ENCODE results near the gene SMCR8. TPM values are rescaled to one million over a fixed set of nuclear protein-coding genes. Genes with fewer than 3 reads are reported as not detected.
A peak's percentile ranks its signal among the peaks of the same experiment; 100 is the strongest.

The SMCR8 gene
- total RNA-seq, 1 donor from 2014 or later: 20.3 TPM

- no peak for FAIRE-seq
- H3K9ac ChIP-seq (ENCODE audit: low read length): no peak overlapping the region
These were observed 41.5 kb downstream of the SMCR8 start for GRCh38 chr17:18356624-18357023.

GRCh38 chr17:18360518-18360917 lies 45.4 kb downstream of the SMCR8 start:
- no peaks in the 10 kb centered on the region for H3K4me1 Mint-ChIP-seq (ENCODE audit: low read depth, unreplicated experiment)
- Histone ChIP-seq H3K4me3 (ENCODE audit: insufficient read depth, low read depth, low read length) (no peak overlapping the region), H3K36me3 (ENCODE audit: insufficient read depth, low read length) (no peaks in the 10 kb centered on the region), H4K20me1 (ENCODE audit: insufficient read depth, low read length) (no peaks in the 10 kb centered on the region), H3K4me1 (ENCODE audit: insufficient read depth, low read length) (peaks cover 9% of the 10 kb centered on the region), H3K79me2 (ENCODE audit: insufficient read depth, low read length) (peaks cover 8% of the 10 kb centered on the region), H3K4me2 (ENCODE audit: low read length) (no peak overlapping the region), H3K9me3 (ENCODE audit: insufficient read depth, low read depth, low read length) (no peaks in the 10 kb centered on the region), H3K9ac (ENCODE audit: low read length) (no peak overlapping the region), H3K27me3 (ENCODE audit: insufficient read depth, low read length) (no peaks in the 10 kb centered on the region), H3K27ac (ENCODE audit: low read depth, low read length) (no peak overlapping the region), H2AFZ (ENCODE audit: low read depth, low read length) (no peak overlapping the region)
- H3K27me3 Mint-ChIP-seq (ENCODE audit: low read depth, unreplicated experiment): no peaks in the 10 kb centered on the region
- no peaks in the 10 kb centered on the region for H3K36me3 Mint-ChIP-seq (ENCODE audit: low read depth, unreplicated experiment)
- FAIRE-seq (no peak), DNase-seq (ENCODE audit: low read depth) (no peak)
- no peak for TF ChIP-seq CTCF (IDR thresholded peaks at IDR 0.05; ENCODE audit: insufficient read depth, low read depth, low read length)
- no peak for TF ChIP-seq EZH2 (IDR thresholded peaks at IDR 0.05; ENCODE audit: insufficient read depth, low read length)
- H3K4me3 Mint-ChIP-seq (ENCODE audit: unreplicated experiment): no peak overlapping the region
- no peak overlapping the region for H3K27ac Mint-ChIP-seq (ENCODE audit: unreplicated experiment)
- H3K9me3 Mint-ChIP-seq (ENCODE audit: unreplicated experiment): no peaks in the 10 kb centered on the region

More at GRCh38 chr17:18356624-18357023, 41.5 kb downstream of the SMCR8 start:
- no peaks in the 10 kb centered on the region for H4K20me1 ChIP-seq (ENCODE audit: insufficient read depth, low read length)
- no peak overlapping the region for H2AFZ ChIP-seq (ENCODE audit: low read depth, low read length)
- H3K27me3 Mint-ChIP-seq (ENCODE audit: low read depth, unreplicated experiment): no peaks in the 10 kb centered on the region
- peaks cover 2% of the 10 kb centered on the region for H3K4me1 ChIP-seq (ENCODE audit: insufficient read depth, low read length)
- peaks cover 3% of the 10 kb centered on the region for H3K4me1 Mint-ChIP-seq (ENCODE audit: low read depth, unreplicated experiment)
- H3K36me3 ChIP-seq (ENCODE audit: insufficient read depth, low read length): no peaks in the 10 kb centered on the region
- H3K4me3 Mint-ChIP-seq (ENCODE audit: unreplicated experiment): no peak overlapping the region
- H3K9me3 Mint-ChIP-seq (ENCODE audit: unreplicated experiment): no peaks in the 10 kb centered on the region
- no peak overlapping the region for H3K27ac ChIP-seq (ENCODE audit: low read depth, low read length)
- H3K27ac Mint-ChIP-seq (ENCODE audit: unreplicated experiment): no peak overlapping the region
- no peak overlapping the region for H3K4me3 ChIP-seq (ENCODE audit: insufficient read depth, low read depth, low read length)
- no peaks in the 10 kb centered on the region for H3K9me3 ChIP-seq (ENCODE audit: insufficient read depth, low read depth, low read length)
- TF ChIP-seq CTCF (IDR thresholded peaks at IDR 0.05; ENCODE audit: insufficient read depth, low read depth, low read length) (no peak), EZH2 (IDR thresholded peaks at IDR 0.05; ENCODE audit: insufficient read depth, low read length) (no peak)
- no peaks in the 10 kb centered on the region for H3K79me2 ChIP-seq (ENCODE audit: insufficient read depth, low read length)
- H3K36me3 Mint-ChIP-seq (ENCODE audit: low read depth, unreplicated experiment): no peaks in the 10 kb centered on the region
- peak; percentile 31 for DNase-seq (ENCODE audit: low read depth)
- no peaks in the 10 kb centered on the region for H3K27me3 ChIP-seq (ENCODE audit: insufficient read depth, low read length)
- no peak overlapping the region for H3K4me2 ChIP-seq (ENCODE audit: low read length)

GRCh38 chr17:18361837-18362697 lies 47.0 kb downstream of the SMCR8 start:
- H2AFZ ChIP-seq (ENCODE audit: low read depth, low read length): peak overlapping the region; percentile 90
- no peak for FAIRE-seq

More at GRCh38 chr17:18361837-18362697, 47.0 kb downstream of the SMCR8 start:
- Histone ChIP-seq H3K79me2 (ENCODE audit: insufficient read depth, low read length) (peaks cover 8% of the 10 kb centered on the region), H3K27me3 (ENCODE audit: insufficient read depth, low read length) (no peaks in the 10 kb centered on the region), H3K9me3 (ENCODE audit: insufficient read depth, low read depth, low read length) (no peaks in the 10 kb centered on the region), H3K4me1 (ENCODE audit: insufficient read depth, low read length) (peaks cover 9% of the 10 kb centered on the region), H3K4me2 (ENCODE audit: low read length) (peak overlapping the region; percentile 89), H3K9ac (ENCODE audit: low read length) (peak overlapping the region; percentile 76), H3K36me3 (ENCODE audit: insufficient read depth, low read length) (no peaks in the 10 kb centered on the region), H4K20me1 (ENCODE audit: insufficient read depth, low read length) (no peaks in the 10 kb centered on the region), H3K4me3 (ENCODE audit: insufficient read depth, low read depth, low read length) (peak overlapping the region; percentile 74), H3K27ac (ENCODE audit: low read depth, low read length) (no peak overlapping the region)
- TF ChIP-seq CTCF (IDR thresholded peaks at IDR 0.05; ENCODE audit: insufficient read depth, low read depth, low read length) (no peak), EZH2 (IDR thresholded peaks at IDR 0.05; ENCODE audit: insufficient read depth, low read length) (no peak)
- Mint-ChIP-seq H3K27ac (ENCODE audit: unreplicated experiment) (no peak overlapping the region), H3K9me3 (ENCODE audit: unreplicated experiment) (no peaks in the 10 kb centered on the region), H3K27me3 (ENCODE audit: low read depth, unreplicated experiment) (no peaks in the 10 kb centered on the region), H3K36me3 (ENCODE audit: low read depth, unreplicated experiment) (no peaks in the 10 kb centered on the region), H3K4me1 (ENCODE audit: low read depth, unreplicated experiment) (no peaks in the 10 kb centered on the region), H3K4me3 (ENCODE audit: unreplicated experiment) (peak overlapping the region; percentile 89)
- no peak for DNase-seq (ENCODE audit: low read depth)
